HG03103 (cell line): ENCODE results near the gene FKBP2.

Source experiments
- ATAC-seq: cut with Tn5 transposase; IDR thresholded peaks from one replicate; pipeline ENCODE4 v1.9.1; 2021; ENCODE audit warnings: low read depth; ENCODE audit not compliant: unreplicated experiment

Gene FKBP2

GRCh38 chr11:64240435-64241240, at the start of gene FKBP2:
Gene FKBP2 (plus strand): TSS chr11:64241095. CDS start chr11:64242388, 1,293 bp downstream.
- ATAC-seq, result peak; percentile 38

DNA sequence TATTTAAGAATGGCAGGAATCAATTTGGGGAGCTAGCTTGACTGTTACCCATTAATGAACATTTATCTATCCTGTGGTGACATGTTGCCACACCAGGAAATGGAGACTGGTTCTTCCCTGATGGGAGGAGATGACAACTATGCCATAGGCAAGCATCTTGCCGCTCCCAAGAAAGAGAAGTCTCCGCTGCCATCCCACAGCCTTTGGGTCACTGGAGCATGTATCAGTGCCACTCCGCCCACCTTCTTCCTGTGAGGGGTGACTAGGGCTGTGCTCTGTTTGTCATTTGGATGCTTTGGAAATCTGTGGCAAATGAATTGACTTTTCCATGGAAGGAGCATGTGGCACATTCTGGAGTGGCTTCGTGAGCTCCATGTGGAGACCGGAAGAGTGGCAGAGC, 48.5 kb upstream of the FKBP2 start:
- ATAC-seq, result no peak

DNA sequence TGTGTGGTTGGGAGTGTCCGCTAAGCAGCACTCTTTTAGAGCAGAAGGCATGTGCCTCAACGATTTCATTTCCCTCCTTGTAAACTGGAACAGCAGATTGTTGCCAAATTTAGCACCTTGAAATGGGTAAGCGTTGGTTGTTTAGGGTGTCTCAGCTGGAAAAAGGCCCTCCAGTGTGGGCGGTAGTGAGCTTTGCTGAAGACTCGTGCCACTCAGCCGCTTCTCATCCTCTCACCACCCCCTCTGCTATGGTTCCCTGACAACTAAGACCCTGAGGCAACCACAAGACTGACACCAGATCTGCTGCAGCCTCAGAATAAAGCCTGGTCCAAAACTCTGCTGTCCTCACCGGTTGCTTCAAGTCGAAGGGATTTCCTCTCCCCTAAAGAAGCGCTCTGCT, 44.3 kb upstream of the FKBP2 start:
- no peak for ATAC-seq

DNA sequence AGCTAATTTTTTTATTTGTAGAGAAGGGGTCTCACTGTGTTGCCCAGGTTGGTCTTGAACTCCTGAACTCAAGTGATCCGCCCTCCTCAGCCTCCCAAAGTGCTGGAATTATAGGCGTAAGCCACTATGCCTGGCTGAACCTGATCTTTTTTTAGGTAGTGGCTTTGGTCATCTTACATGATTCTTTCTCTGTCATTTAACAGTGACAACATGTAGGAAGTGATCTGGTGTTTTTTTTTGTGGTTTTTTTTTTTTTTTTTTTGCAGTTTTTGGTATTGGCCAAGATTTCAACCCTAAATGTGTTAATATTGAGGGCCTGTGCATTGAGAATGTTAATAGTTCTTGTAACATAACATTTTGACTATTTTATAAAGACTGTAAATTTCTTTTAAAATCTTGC, 42.4 kb upstream of the FKBP2 start:
- no peak for ATAC-seq

DNA sequence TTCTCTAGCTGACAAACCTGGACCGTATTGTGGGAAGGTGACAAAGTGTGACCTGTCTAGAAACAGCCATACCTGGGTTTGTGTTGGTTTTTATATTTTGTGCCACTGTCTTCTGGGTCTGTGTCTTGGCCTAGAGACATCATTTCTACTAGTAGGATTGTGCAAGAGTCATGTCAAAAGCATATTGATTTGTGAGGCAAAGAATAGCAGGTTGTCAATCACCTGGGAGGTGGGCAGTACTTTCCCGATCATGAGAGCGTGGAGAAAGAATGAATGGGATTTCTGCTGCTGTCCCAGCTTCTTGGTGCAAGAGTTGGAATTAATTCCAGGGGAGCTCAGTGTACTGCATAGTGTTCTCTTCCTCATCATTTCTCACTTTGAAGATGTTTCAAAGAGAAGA, 39.4 kb upstream of the FKBP2 start:
- no peak for ATAC-seq

- no peak for ATAC-seq
Observed at GRCh38 chr11:64202992-64203391, 37.9 kb upstream of the FKBP2 start.

DNA sequence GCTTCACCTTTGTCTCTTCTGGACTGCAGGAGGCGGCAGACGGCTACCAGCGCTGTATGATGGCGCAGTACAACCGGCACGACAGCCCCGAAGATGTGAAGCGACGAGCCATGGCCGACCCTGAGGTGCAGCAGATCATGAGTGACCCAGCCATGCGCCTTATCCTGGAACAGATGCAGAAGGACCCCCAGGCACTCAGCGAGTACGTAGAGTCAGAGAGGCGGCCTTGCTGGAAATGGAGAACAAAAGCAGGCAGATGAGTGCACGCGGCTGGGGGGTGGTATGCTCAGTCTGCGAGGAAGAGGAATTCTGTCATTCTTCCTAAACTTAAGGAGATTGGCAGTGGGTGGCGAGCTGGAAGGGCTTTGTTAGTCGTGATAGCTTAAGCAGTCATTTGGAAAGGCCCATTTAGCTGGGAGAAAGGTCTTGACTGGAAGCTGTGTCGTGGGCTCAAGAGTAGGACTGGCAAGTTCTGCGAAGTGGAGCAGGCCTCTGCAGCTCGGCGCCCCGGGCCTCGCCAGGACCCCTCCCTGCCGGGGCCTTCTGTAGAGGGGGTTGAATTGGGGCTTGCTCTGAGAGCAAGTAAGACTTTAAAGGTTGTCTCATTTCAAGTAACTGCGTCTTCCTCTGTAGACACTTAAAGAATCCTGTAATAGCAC, 37.3 kb upstream of the FKBP2 start:
- no peak for ATAC-seq

GRCh38 chr11:64204080-64204440, 36.8 kb upstream of the FKBP2 start:
- no peak for ATAC-seq

GRCh38 chr11:64204464-64204989, 36.4 kb upstream of the FKBP2 start:
- no peak for ATAC-seq

DNA sequence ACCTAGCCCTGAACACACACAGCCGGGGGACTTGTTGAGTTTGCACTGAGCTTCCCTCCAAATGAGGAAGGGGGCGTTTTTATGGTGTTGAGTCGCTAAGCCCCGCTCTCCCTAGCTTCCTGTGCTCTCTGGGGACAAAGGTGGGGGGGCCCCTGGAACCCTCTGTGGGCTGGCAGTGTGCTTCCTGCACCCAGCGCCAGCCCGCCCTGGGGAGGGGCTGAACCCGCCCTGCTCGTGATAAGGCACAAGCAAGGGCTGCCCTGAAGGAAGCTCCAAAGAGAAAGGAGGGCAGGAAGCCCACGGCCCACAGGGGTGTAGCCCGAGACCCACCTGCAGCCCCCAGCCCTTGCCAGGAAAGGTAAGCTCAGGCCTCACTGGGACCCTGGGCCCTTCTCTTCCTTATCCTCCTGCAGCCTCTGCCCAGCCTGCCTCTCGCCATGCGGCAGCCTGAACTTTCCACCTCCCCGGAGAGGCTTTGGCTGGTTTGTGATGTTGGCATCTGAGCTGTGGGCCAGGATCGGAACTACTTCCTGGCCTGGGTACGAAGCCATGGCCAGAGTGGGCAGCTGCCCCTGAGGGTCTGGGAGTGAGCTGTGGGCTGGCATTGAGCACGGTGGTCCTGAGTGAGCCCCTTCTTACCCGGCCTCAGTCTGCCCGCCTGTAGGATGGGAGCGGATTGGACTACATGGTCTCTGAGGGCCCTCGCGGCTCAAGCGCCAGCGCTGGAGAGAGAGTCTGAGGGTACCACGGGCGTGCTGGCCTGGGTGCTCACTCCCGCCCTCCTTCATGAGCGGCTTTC, 34.2 kb upstream of the FKBP2 start, which contains the start of gene FERMT3:
Gene FERMT3 (plus strand): TSS at position 265 of the 799 bp plus-strand sequence. CDS start 644 bp downstream, outside the sequence.
- ATAC-seq, result no peak

DNA sequence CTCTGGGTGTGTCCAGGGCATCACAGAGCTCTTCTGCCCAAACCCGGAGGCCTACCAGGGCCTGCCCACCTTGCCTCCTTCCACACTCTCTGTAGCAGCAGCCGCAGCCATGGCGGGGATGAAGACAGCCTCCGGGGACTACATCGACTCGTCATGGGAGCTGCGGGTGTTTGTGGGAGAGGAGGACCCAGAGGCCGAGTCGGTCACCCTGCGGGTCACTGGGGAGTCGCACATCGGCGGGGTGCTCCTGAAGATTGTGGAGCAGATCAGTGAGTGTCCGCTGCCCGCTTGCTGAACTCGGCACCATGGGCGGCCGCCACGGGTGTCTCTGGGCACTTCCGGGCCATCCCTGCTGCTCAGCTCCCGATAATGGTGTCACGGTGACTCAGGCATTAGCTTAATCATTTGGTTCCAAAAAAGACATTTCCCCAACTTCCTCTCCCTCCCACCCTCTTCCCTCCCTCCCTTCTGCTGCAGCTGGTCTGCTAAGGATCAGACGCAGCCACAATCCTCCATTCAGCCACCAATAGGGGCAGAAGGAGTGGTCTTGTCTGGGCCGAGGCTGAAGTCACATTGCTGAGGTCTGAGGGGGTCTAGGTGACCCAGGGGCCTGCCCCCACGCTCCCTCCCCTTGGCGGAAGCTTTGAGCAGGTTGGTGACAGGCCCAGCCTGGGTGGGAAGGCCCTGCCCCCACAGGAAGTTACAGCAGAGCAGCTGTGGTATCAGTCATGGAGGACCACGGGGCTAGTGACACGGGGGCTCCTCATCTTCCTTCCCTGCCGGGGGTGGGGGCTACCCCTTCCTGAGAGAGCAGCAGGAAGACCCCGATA, 33.4 kb upstream of the FKBP2 start:
- ATAC-seq, result peak; percentile 42

DNA sequence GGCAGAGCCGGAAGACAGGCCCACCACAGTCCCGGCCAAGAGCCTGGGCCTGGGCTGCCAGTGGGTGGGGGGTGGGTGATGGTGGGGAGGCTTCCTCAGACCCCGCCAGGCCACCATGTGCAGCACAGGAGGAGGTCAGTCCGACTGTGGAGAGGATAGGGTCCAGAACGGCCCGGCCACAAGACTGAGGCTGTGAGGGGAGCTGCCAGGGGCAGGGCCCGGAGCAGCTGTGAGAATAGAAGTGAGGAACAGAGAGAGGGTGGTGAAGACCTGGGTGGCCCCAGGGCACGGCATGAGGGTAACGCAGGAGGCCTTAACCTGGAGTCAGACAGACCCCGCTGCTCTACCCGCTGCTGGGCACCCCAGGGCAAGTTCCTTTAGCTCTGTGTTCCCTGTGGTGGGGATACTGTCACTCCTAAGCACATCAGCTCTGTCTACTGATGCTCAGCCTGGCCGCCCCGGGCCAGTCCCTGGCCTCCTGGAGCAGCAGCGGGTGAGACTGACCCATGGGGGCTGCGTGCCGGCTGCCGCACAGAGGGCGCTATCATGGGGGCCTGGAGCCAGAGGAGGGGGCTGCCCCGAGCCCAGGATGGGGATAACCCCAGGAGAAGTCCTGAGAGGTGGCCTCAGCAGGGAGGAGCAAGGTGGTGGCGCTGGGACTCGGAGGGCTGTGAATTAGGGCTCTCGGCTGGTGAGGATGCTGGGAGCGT, 32.7 kb upstream of the FKBP2 start:
- no peak for ATAC-seq

DNA sequence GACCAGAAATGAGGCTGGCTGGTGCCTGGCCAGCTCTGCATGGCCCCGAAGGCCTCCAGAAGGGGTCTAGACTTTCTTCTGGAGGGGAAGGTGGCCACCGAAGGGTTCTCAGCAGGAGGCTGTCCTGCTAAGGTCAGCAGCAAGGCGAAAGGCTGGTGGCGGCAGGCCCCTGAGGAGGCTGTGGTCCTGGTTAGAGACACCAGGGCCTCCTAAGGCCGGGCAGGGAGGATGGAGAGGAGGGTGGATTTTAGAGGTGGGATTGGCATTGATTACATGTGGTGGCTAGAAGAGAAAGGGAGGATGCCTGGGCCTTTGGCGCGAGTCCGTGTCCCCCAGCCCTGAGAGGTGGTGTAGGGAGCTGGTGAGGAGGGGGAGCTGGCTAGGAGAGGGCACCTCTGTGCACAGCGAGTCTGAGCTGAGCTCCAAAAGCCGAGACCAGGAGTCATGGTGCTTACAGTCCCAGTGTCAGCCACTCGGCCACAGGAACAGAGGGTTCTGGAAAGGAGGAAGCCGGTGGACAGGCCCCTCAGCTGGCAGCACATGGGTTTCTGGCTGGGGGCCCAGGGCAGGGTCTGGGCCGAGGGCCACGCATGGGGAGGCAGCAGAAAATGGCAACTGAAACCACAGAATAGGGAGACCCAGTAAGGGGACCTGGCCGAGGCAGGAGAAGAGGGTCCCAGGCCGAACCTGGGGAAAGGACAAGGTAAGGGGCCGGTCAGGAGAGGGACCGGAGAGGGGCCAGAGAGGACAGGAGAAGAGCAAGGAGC, 31.9 kb upstream of the FKBP2 start:
- no peak for ATAC-seq

- no peak for ATAC-seq
Observed at GRCh38 chr11:64209563-64209843, 31.4 kb upstream of the FKBP2 start.

DNA sequence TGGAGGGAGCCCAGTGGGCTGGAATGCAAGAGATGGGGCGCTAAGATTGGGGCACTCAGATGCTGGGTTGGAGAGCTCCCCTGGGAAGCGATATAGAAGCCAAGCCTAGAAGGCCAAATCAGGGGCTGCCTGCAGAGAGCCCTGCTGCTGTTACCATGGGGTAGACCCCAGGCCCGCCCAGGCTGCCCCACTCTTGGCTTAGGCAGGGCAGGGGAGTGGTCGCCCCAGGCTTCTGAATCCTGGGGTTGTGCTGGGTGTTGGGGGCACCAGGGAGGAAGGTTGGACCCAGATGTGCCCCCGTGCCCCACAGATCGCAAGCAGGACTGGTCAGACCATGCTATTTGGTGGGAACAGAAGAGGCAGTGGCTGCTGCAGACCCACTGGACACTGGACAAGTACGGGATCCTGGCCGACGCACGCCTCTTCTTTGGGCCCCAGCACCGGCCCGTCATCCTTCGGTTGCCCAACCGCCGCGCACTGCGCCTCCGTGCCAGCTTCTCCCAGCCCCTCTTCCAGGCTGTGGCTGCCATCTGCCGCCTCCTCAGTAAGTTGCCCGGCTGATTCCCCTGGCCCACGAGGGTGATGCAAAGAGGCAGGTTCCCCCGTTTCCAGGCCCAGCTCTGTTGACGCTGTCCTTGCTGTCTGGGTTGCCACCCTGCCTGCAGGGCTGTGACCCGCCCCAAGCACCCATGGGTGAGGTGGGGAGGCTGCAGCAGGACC, 30.4 kb upstream of the FKBP2 start:
- ATAC-seq, result no peak

DNA sequence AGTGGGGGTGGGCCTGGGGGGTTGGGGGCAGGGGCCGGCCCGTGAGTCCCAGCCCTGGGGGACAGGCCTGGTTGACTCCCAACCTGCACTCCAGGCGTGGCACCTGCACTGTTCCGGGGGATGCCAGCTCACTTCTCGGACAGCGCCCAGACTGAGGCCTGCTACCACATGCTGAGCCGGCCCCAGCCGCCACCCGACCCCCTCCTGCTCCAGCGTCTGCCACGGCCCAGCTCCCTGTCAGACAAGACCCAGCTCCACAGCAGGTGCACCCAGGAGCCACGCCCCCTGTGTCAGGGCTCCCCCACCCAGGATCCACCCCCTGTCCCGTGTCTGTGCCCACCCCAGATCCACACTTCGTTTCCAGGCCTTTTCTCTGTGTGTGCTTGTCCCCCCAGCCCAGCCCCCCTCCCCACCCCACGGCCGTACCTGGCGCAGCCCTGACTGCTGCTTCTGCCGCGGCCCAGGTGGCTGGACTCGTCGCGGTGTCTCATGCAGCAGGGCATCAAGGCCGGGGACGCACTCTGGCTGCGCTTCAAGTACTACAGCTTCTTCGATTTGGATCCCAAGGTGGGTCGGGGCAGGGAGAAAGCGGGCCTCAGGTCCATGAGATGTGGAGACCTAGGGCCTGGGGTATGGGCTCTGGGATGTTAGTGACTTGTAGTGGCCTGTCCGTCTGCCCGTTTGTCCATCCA, 29.6 kb upstream of the FKBP2 start:
- no peak for ATAC-seq

DNA sequence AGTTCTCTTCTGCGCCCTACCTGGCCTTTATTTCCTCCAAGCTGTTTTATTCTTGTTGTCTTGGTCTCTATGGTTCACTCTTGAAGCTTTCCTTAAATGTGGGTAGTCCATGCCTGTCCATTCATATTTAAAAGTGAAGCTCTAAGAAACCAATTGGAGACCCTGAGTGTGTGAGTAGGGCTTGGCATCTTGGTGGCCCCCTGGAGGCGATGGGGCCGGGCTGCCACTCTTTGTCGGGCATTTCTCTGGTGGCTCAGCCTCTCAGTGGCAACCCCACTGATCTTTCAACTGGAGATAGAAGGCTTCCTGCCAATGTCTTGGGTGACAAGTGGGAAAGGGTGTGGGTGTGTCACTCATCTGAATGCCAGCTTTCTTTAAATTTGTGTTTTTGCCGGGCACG, 24.0 kb upstream of the FKBP2 start:
- ATAC-seq, result no peak
